Suprapubic skin (tissue), 3 donors: ENCODE data around the gene GREM2.

Source experiments
- EP300 ChIP-seq: sonication (generic); formaldehyde crosslinking; IDR thresholded peaks from one replicate; pipeline ENCODE4 v1.6.1; 2017; ENCODE audit warnings: antibody characterized with exemption
- POLR2A ChIP-seq, 2 donors: fragments of 450-650 bp; IDR thresholded peaks; one replicate each; pipeline ENCODE4 v1.6.1; 2017; ENCODE audit warnings: antibody characterized with exemption in 2 of 2, mild to moderate bottlenecking in 2 of 2, moderate library complexity in 2 of 2
- TF ChIP-seq, protein P1 (sequence below), 2 donors: fragments of 200-600 bp in 1 of 2; fragments of 450-650 bp in 1 of 2; sonication (generic) in 1 of 2; IDR thresholded peaks; one replicate each; pipeline ENCODE4 v1.5.1; 2016 to 2019; ENCODE audit warnings: antibody characterized with exemption in 2 of 2, mild to moderate bottlenecking in 1 of 2, moderate library complexity in 1 of 2

DNA sequence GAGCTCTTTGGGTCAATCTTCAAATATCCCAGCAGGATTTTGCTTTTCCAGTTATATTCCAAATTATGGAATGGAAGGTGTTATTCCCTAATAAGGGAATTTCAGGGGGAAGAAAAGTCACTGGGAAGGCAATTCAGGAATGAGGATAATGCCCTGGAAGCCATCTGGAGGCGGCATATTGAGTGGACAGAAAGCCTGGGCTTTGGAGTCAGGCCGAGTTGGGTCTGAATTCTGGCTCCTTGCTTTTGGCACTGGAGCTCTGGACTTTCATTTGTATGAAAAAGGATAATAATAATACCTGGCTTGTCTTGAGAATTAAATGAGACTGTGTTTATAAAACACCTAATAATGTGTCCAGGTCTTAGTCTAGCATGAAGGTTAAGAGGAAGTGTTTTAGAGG lies 16.5 kb downstream of the GREM2 start:
- TF ChIP-seq, protein P1, sequence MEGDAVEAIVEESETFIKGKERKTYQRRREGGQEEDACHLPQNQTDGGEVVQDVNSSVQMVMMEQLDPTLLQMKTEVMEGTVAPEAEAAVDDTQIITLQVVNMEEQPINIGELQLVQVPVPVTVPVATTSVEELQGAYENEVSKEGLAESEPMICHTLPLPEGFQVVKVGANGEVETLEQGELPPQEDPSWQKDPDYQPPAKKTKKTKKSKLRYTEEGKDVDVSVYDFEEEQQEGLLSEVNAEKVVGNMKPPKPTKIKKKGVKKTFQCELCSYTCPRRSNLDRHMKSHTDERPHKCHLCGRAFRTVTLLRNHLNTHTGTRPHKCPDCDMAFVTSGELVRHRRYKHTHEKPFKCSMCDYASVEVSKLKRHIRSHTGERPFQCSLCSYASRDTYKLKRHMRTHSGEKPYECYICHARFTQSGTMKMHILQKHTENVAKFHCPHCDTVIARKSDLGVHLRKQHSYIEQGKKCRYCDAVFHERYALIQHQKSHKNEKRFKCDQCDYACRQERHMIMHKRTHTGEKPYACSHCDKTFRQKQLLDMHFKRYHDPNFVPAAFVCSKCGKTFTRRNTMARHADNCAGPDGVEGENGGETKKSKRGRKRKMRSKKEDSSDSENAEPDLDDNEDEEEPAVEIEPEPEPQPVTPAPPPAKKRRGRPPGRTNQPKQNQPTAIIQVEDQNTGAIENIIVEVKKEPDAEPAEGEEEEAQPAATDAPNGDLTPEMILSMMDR (IDR thresholded peaks at IDR 0.05), result no peak
- TF ChIP-seq EP300 (no peak), POLR2A (IDR thresholded peaks at IDR 0.05) (no peak)
